Progenitor cell of endocrine pancreas (in vitro differentiated cells): ENCODE measurements around the gene RPAP3. TPM values are rescaled to one million over a fixed set of nuclear protein-coding genes. Genes with fewer than 3 reads are reported as not detected.

Experiments
- DNase-seq: peaks from one replicate; pipeline ENCODE4 v3.0.0; 2021; ENCODE audit warnings: low spot score; ENCODE audit not compliant: unreplicated experiment
- H3K27ac Mint-ChIP-seq: 2 replicates; pipeline ENCODE4 v1.8.0; 2021; ENCODE audit warnings: mild to moderate bottlenecking, moderate library complexity, mixed read lengths
- H3K27me3 Mint-ChIP-seq: 2 replicates; pipeline ENCODE4 v1.8.0; 2021; ENCODE audit warnings: mixed read lengths
- H3K36me3 Mint-ChIP-seq: 2 replicates; pipeline ENCODE4 v1.8.0; 2022; ENCODE audit warnings: mixed read lengths; ENCODE audit not compliant: insufficient read depth
- H3K4me1 Mint-ChIP-seq: 2 replicates; pipeline ENCODE4 v1.8.0; 2021; ENCODE audit warnings: low read depth, mixed read lengths
- H3K4me3 Mint-ChIP-seq: 2 replicates; pipeline ENCODE4 v1.8.0; 2021; ENCODE audit warnings: low read depth, mild to moderate bottlenecking, moderate library complexity, mixed read lengths
- H3K9me3 Mint-ChIP-seq: 2 replicates; pipeline ENCODE4 v1.8.0; 2021; ENCODE audit warnings: low read depth, mixed read lengths
- total RNA-seq: library from RNA; stranded (reverse); gene quantifications from 2 replicates; pipeline ENCODE4 v1.2.1, GENCODE V29; 2021
- TF ChIP-seq, protein P1 (sequence below): fragments of 200-600 bp; sonication (generic); IDR thresholded peaks from one replicate; pipeline ENCODE4 v1.5.0; 2021; ENCODE audit warnings: antibody characterized with exemption, mild to moderate bottlenecking; ENCODE audit not compliant: unreplicated experiment

Gene RPAP3
- total RNA-seq, 1 donor from 2014 or later, result 36.4 TPM

GRCh38 chr12:47709237-47709636 is 3.4 kb upstream of the RPAP3 start:
- Mint-ChIP-seq H3K27me3 (peaks cover 5% of the 10 kb centered on the region), H3K27ac (no peak overlapping the region), H3K4me1 (peaks cover 17% of the 10 kb centered on the region), H3K9me3 (no peaks in the 10 kb centered on the region), H3K36me3 (no peaks in the 10 kb centered on the region), H3K4me3 (no peak overlapping the region)
- TF ChIP-seq, protein P1, sequence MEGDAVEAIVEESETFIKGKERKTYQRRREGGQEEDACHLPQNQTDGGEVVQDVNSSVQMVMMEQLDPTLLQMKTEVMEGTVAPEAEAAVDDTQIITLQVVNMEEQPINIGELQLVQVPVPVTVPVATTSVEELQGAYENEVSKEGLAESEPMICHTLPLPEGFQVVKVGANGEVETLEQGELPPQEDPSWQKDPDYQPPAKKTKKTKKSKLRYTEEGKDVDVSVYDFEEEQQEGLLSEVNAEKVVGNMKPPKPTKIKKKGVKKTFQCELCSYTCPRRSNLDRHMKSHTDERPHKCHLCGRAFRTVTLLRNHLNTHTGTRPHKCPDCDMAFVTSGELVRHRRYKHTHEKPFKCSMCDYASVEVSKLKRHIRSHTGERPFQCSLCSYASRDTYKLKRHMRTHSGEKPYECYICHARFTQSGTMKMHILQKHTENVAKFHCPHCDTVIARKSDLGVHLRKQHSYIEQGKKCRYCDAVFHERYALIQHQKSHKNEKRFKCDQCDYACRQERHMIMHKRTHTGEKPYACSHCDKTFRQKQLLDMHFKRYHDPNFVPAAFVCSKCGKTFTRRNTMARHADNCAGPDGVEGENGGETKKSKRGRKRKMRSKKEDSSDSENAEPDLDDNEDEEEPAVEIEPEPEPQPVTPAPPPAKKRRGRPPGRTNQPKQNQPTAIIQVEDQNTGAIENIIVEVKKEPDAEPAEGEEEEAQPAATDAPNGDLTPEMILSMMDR, result no peak
- no peak for DNase-seq

- Mint-ChIP-seq H3K27me3 (peaks cover under 1% of the 10 kb centered on the region), H3K9me3 (no peaks in the 10 kb centered on the region), H3K4me3 (no peak overlapping the region), H3K4me1 (peaks cover 25% of the 10 kb centered on the region), H3K27ac (no peak overlapping the region), H3K36me3 (no peaks in the 10 kb centered on the region)
- no peak for DNase-seq
- TF ChIP-seq, protein P1, result no peak
Observed at GRCh38 chr12:47707905-47708543, 2.2 kb upstream of the RPAP3 start.

- Mint-ChIP-seq H3K4me1 (peaks cover 27% of the 10 kb centered on the region), H3K36me3 (peaks cover 2% of the 10 kb centered on the region), H3K9me3 (no peaks in the 10 kb centered on the region), H3K4me3 (no peak overlapping the region), H3K27me3 (no peaks in the 10 kb centered on the region), H3K27ac (no peak overlapping the region)
- DNase-seq, result no peak
- TF ChIP-seq, protein P1, result no peak
Observed at GRCh38 chr12:47707355-47707754, 1.5 kb upstream of the RPAP3 start.

DNA sequence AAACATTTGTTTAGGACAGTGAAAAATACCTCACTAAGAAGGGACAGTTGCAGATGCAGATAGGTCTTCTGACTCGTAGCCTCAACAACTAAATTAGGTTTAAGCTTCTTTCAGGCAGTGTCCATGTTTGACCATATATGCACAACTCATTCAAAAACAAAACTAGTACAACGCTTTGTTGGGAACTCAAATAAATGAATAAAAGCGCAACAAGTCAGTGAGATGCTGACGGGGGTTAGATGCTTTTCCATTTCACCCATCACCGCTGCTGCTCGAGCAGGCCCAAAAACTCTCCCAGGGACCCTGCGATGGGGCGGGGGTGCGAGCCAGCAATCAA is 633 bp downstream of the RPAP3 start:
- DNase-seq, result no peak
- TF ChIP-seq, protein P1, result no peak
- Mint-ChIP-seq H3K4me1 (peaks cover 27% of the 10 kb centered on the region), H3K27me3 (no peaks in the 10 kb centered on the region), H3K9me3 (no peaks in the 10 kb centered on the region), H3K4me3 (peak overlapping the region; percentile 91), H3K36me3 (peaks cover 5% of the 10 kb centered on the region), H3K27ac (peak overlapping the region; percentile 54)

GRCh38 chr12:47704719-47705118 is 1.1 kb downstream of the RPAP3 start:
- Mint-ChIP-seq H3K27ac (peak overlapping the region; percentile 54), H3K36me3 (peaks cover 5% of the 10 kb centered on the region), H3K9me3 (no peaks in the 10 kb centered on the region), H3K4me1 (peaks cover 27% of the 10 kb centered on the region), H3K27me3 (no peaks in the 10 kb centered on the region), H3K4me3 (peak overlapping the region; percentile 91)
- TF ChIP-seq, protein P1, result no peak
- no peak for DNase-seq
